Lung (tissue), 12 donors: Measurements from ENCODE around the gene BIRC7. TPM values are rescaled to one million over a fixed set of nuclear protein-coding genes. Genes with fewer than 3 reads are reported as not detected.

Source experiments
- ATAC-seq: fragments of 200-7000 bp; cut with Tn5 transposase; one replicate; pipeline ENCODE4 v1.9.1; 2020; ENCODE audit warnings: moderate number of reproducible peaks; ENCODE audit not compliant: insufficient read depth, low FRiP score
- DNase-seq, 3 donors: peaks; one replicate each; pipeline ENCODE4 v3.0.0-alpha.2; 2013 to 2017
- H3K27ac ChIP-seq, 2 donors: one replicate each; pipeline ENCODE4 v1.5.1; 2013; ENCODE audit warnings: mild to moderate bottlenecking in 2 of 2, moderate library complexity in 2 of 2, control low read depth in 1 of 2, inconsistent platforms in 1 of 2, low read depth in 1 of 2, low read length in 1 of 2
- H3K27me3 ChIP-seq, 3 donors: one replicate each; pipeline ENCODE4 v1.5.1; 2013; ENCODE audit warnings: low read length in 2 of 3; ENCODE audit not compliant: control insufficient read depth in 3 of 3, insufficient read depth in 3 of 3
- H3K36me3 ChIP-seq, 4 donors: one replicate each; pipeline ENCODE4 v1.5.1; 2013; ENCODE audit warnings: low read length in 4 of 4, mild to moderate bottlenecking in 1 of 4, moderate library complexity in 1 of 4; ENCODE audit not compliant: control insufficient read depth in 4 of 4, insufficient read depth in 4 of 4
- H3K4me1 ChIP-seq, 5 donors: one replicate each; pipeline ENCODE4 v1.5.1; 2013; ENCODE audit warnings: low read length in 5 of 5, mild to moderate bottlenecking in 2 of 5, moderate library complexity in 1 of 5; ENCODE audit not compliant: control insufficient read depth in 5 of 5, insufficient read depth in 5 of 5
- H3K4me3 ChIP-seq: one replicate; pipeline ENCODE4 v1.5.1; 2013; ENCODE audit warnings: mild to moderate bottlenecking, control low read depth, moderate library complexity
- H3K9ac ChIP-seq, 2 donors: one replicate each; pipeline ENCODE4 v1.5.1; 2013; ENCODE audit warnings: low read length in 2 of 2, control low read depth in 1 of 2; ENCODE audit not compliant: insufficient read depth in 1 of 2
- H3K9me3 ChIP-seq, 4 donors: one replicate each; pipeline ENCODE4 v1.5.1; 2013; ENCODE audit warnings: low read length in 3 of 4, mild to moderate bottlenecking in 1 of 4, moderate library complexity in 1 of 4; ENCODE audit not compliant: control insufficient read depth in 4 of 4, insufficient read depth in 3 of 4
- CTCF ChIP-seq: IDR thresholded peaks from 2 replicates; pipeline ENCODE4 v1.5.1; 2012; ENCODE audit warnings: mild to moderate bottlenecking; ENCODE audit errors: control extremely low read depth, extremely low read depth
- WGBS, 2 donors: extraction: QIAGEN DNeasy Blood & Tissue Kit; methylation state at CpG; one replicate each; pipeline ENCODE4 v1.1.7; 2013; 5-methylcytosine and 5-hydroxymethylcytosine counted together
- polyA plus RNA-seq, 2 donors: library from polyadenylated mRNA; stranded (reverse); fragments of 200-250 nt; gene quantifications; one replicate each; pipeline ENCODE4 v1.2.1, GENCODE V29; 2013
- total RNA-seq, 2 donors: library from RNA; depleted of rRNA in 1 of 2; stranded (reverse); fragments of >200 nt in 1 of 2; gene quantifications; one replicate each; pipeline ENCODE4 v1.2.1, GENCODE V29; 2014 to 2021
- donor health status: control.
- donor health status: control.
- donor health status: Bipolar disorder and iron deficiency.
- donor health status: healthy.
- donor health status: DM: yes; HTN: yes; CAD: no.

Gene BIRC7
- total and polyA plus RNA-seq, 4 donors: 0.57 to 1.2 (median 0.71) TPM; not detected in 1

- H3K27me3 ChIP-seq: no peaks in the 10 kb centered on the region
- no peak overlapping the region for H3K9ac ChIP-seq
- no peak for DNase-seq
- WGBS, 2 donors: 91 to 93% methylated on average over 30 of the region's 30 CpGs
- no peaks in the 10 kb centered on the region for H3K9me3 ChIP-seq
- H3K27ac ChIP-seq: no peak overlapping the region
- TF ChIP-seq CTCF: no peak
- H3K4me3 ChIP-seq: no peak overlapping the region
- H3K4me1 ChIP-seq: peaks cover 0 to 16% (median 0%) of the 10 kb centered on the region in 5 donors
- ATAC-seq: no peak
- no peaks in the 10 kb centered on the region for H3K36me3 ChIP-seq
These were observed 3.7 kb downstream of the BIRC7 start for GRCh38 chr20:63239431-63239830.

GRCh38 chr20:63240004-63240403 is 4.3 kb downstream of the BIRC7 start:
- TF ChIP-seq CTCF: no peak
- Histone ChIP-seq H3K9ac (no peak overlapping the region), H3K9me3 (no peaks in the 10 kb centered on the region), H3K4me3 (no peak overlapping the region), H3K4me1 (peaks cover 0 to 16% (median 0%) of the 10 kb centered on the region in 5 donors), H3K36me3 (no peaks in the 10 kb centered on the region), H3K27ac (no peak overlapping the region), H3K27me3 (no peaks in the 10 kb centered on the region)
- ATAC-seq (no peak), DNase-seq (no peak)
- 85 to 96% methylated on average over 10 to 11 of the region's 11 CpGs for WGBS, 2 donors

GRCh38 chr20:63241272-63241671 is 5.6 kb downstream of the BIRC7 start:
- TF ChIP-seq CTCF: no peak
- H3K27ac ChIP-seq: no peak overlapping the region
- no peak for ATAC-seq
- H3K9me3 ChIP-seq: no peaks in the 10 kb centered on the region
- no peak overlapping the region for H3K9ac ChIP-seq
- no peaks in the 10 kb centered on the region for H3K27me3 ChIP-seq
- DNase-seq: no peak
- WGBS, 2 donors: 39 to 59% methylated on average over 11 of the region's 11 CpGs
- peaks cover 0 to 9% (median 0%) of the 10 kb centered on the region in 5 donors for H3K4me1 ChIP-seq
- H3K4me3 ChIP-seq: no peak overlapping the region
- no peaks in the 10 kb centered on the region for H3K36me3 ChIP-seq

GRCh38 chr20:63242736-63243135 is 7.0 kb downstream of the BIRC7 start:
- no peak for DNase-seq

More at GRCh38 chr20:63242736-63243135, 7.0 kb downstream of the BIRC7 start:
- Histone ChIP-seq H3K9ac (no peak overlapping the region), H3K27ac (no peak overlapping the region), H3K27me3 (no peaks in the 10 kb centered on the region), H3K4me3 (no peak overlapping the region), H3K36me3 (no peaks in the 10 kb centered on the region), H3K9me3 (no peaks in the 10 kb centered on the region), H3K4me1 (peaks cover 0 to 9% (median 0%) of the 10 kb centered on the region in 5 donors)
- no peak for TF ChIP-seq CTCF
- WGBS, 2 donors: 88 to 93% methylated on average over 18 to 21 of the region's 21 CpGs
- no peak for ATAC-seq
